H1 (cell line): Measurements from ENCODE around the gene FCRL2. TPM values are rescaled to one million over a fixed set of nuclear protein-coding genes. Genes with fewer than 3 reads are reported as not detected.

Experiments used
- CTCF ChIA-PET: fragments of 300-600 bp; sonication (Branson Sonifier 250); formaldehyde crosslinking; loops from one replicate; lab custom pipeline; 2021; ENCODE audit not compliant: partially characterized antibody; lab: Charles Lee
- POLR2A ChIA-PET: fragments of 300-600 bp; sonication (Branson Sonifier 250); formaldehyde crosslinking; loops from one replicate; lab custom pipeline; 2021; ENCODE audit warnings: inconsistent platforms; ENCODE audit not compliant: partially characterized antibody; lab: Charles Lee
- DNase-seq, 2 experiments: peaks; one replicate each; pipeline versions ENCODE4 v3.0.0 to v3.0.0-alpha.2; 2010 to 2022; ENCODE audit warnings: low spot score in 2 of 2, low read depth in 1 of 2, mixed read lengths in 1 of 2
- FAIRE-seq: peaks from 2 replicates; lab custom pipeline; 2011; peaks lifted over from hg19 to GRCh38; lab: Jason Lieb, UNC
- H2AFZ ChIP-seq: 2 replicates; pipeline ENCODE4 v1.8.1; 2012; ENCODE audit warnings: low read length, inconsistent platforms
- H2AK5ac ChIP-seq: 2 replicates; pipeline ENCODE4 v1.6.1; 2013; ENCODE audit warnings: low read depth, low read length
- H2BK120ac ChIP-seq: replicated peaks from 2 replicates; pipeline ENCODE3; 2013; ENCODE audit warnings: low read depth, low read length, inconsistent platforms
- H2BK12ac ChIP-seq: 2 replicates; pipeline ENCODE4 v1.6.1; 2013; ENCODE audit warnings: low read depth, low read length
- H2BK15ac ChIP-seq: 2 replicates; pipeline ENCODE4 v1.6.1; 2013; ENCODE audit warnings: low read length
- H2BK20ac ChIP-seq: 2 replicates; pipeline ENCODE4 v1.6.1; 2013; ENCODE audit warnings: low read length
- H2BK5ac ChIP-seq: 2 replicates; pipeline ENCODE4 v1.6.1; 2013; ENCODE audit warnings: low read depth, low read length
- H3K14ac ChIP-seq: 2 replicates; pipeline ENCODE4 v1.6.1; 2013; ENCODE audit warnings: inconsistent platforms; ENCODE audit not compliant: insufficient read length
- H3K18ac ChIP-seq: 2 replicates; pipeline ENCODE4 v1.6.1; 2013; ENCODE audit warnings: low read length; ENCODE audit errors: extremely low read depth
- H3K23ac ChIP-seq: 2 replicates; pipeline ENCODE4 v1.6.1; 2013; ENCODE audit warnings: inconsistent platforms; ENCODE audit not compliant: insufficient read length
- H3K23me2 ChIP-seq: 2 replicates; pipeline ENCODE4 v1.6.1; 2013; ENCODE audit warnings: low read depth, low read length
- H3K27ac ChIP-seq: 2 replicates; pipeline ENCODE4 v1.6.1; 2011; ENCODE audit warnings: low read depth, low read length, inconsistent platforms
- H3K27me3 ChIP-seq, 4 experiments: replicated peaks in 1 of 4; 1 replicate in 1 of 4; 2 replicates in 3 of 4; pipeline versions ENCODE4 v1.6.1 to v1.8.1; 2011 to 2013; ENCODE audit warnings: low read length in 3 of 4, mild to moderate bottlenecking in 3 of 4, inconsistent platforms in 2 of 4, mixed read lengths in 2 of 4, moderate library complexity in 1 of 4; ENCODE audit not compliant: control insufficient read depth in 3 of 4, insufficient read depth in 3 of 4; ENCODE audit errors: extremely low read depth in 1 of 4
- H3K36me3 ChIP-seq, 4 experiments: 2 replicates each; pipeline versions ENCODE4 v1.6.1 to v1.8.1; 2011 to 2013; ENCODE audit warnings: mild to moderate bottlenecking in 4 of 4, low read length in 3 of 4, moderate library complexity in 2 of 4, control low read depth in 1 of 4, inconsistent platforms in 1 of 4; ENCODE audit not compliant: insufficient read depth in 4 of 4, control insufficient read depth in 2 of 4
- H3K4ac ChIP-seq: replicated peaks from 2 replicates; pipeline ENCODE3; 2013; ENCODE audit warnings: low read length, low read depth, mixed read lengths, inconsistent platforms; ENCODE audit not compliant: insufficient read length
- H3K4me1 ChIP-seq, 4 experiments: replicated peaks in 1 of 4; 1 replicate in 1 of 4; 2 replicates in 3 of 4; pipeline versions ENCODE4 v1.6.1 to v1.8.1; 2011 to 2013; ENCODE audit warnings: low read length in 3 of 4, inconsistent platforms in 2 of 4, mixed read lengths in 1 of 4; ENCODE audit not compliant: insufficient read depth in 4 of 4, control insufficient read depth in 3 of 4
- H3K4me2 ChIP-seq, 2 experiments: 2 replicates each; pipeline versions ENCODE4 v1.6.1 to v1.8.1; 2011 to 2013; ENCODE audit warnings: low read depth in 2 of 2, low read length in 2 of 2, control low read depth in 1 of 2, inconsistent platforms in 1 of 2, mild to moderate bottlenecking in 1 of 2; ENCODE audit not compliant: insufficient read depth in 1 of 2
- H3K4me3 ChIP-seq, 4 experiments: fragments of 200-600, 300-600 bp in 1 of 4; sonication (generic), shearing (Covaris generic), sonication (Bioruptor Twin) in 1 of 4; 2 replicates each; pipeline versions ENCODE4 v1.5.1 to v1.8.1; 2011 to 2016; ENCODE audit warnings: low read length in 4 of 4, low read depth in 3 of 4, control low read depth in 2 of 4, inconsistent platforms in 2 of 4, mild to moderate bottlenecking in 2 of 4, mixed read lengths in 1 of 4, moderate library complexity in 1 of 4; ENCODE audit not compliant: insufficient read depth in 2 of 4; ENCODE audit errors: extremely low read depth in 1 of 4
- H3K56ac ChIP-seq: replicated peaks from 2 replicates; pipeline ENCODE3; 2013; ENCODE audit warnings: low read depth, mild to moderate bottlenecking, mixed read lengths, low read length, inconsistent platforms; ENCODE audit not compliant: insufficient read length
- H3K79me1 ChIP-seq: 2 replicates; pipeline ENCODE4 v1.6.1; 2013; ENCODE audit warnings: low read depth, low read length, control low read depth
- H3K79me2 ChIP-seq, 2 experiments: 2 replicates each; pipeline versions ENCODE4 v1.6.1 to v1.8.1; 2012 to 2013; ENCODE audit warnings: low read length in 2 of 2, mild to moderate bottlenecking in 2 of 2, inconsistent platforms in 1 of 2; ENCODE audit not compliant: insufficient read depth in 2 of 2, control insufficient read depth in 1 of 2
- H3K9ac ChIP-seq, 4 experiments: replicated peaks in 1 of 4; 1 replicate in 1 of 4; 2 replicates in 3 of 4; pipeline versions ENCODE4 v1.6.1 to v1.8.1; 2011 to 2013; ENCODE audit warnings: low read depth in 3 of 4, low read length in 3 of 4, control low read depth in 2 of 4, mild to moderate bottlenecking in 2 of 4, moderate library complexity in 2 of 4, inconsistent platforms in 1 of 4; ENCODE audit errors: extremely low read depth in 1 of 4
- H3K9me3 ChIP-seq, 2 experiments: 2 replicates each; pipeline versions ENCODE4 v1.6.1 to v1.8.1; 2012 to 2013; ENCODE audit warnings: mild to moderate bottlenecking in 2 of 2, moderate library complexity in 2 of 2, control low read depth in 1 of 2, inconsistent platforms in 1 of 2, low read depth in 1 of 2, low read length in 1 of 2, mixed read lengths in 1 of 2; ENCODE audit not compliant: insufficient read depth in 2 of 2
- H4K20me1 ChIP-seq, 2 experiments: replicated peaks in 1 of 2; 2 replicates each; pipeline versions ENCODE3 to v1.8.1; 2011 to 2013; ENCODE audit warnings: inconsistent platforms in 2 of 2, low read length in 2 of 2, mild to moderate bottlenecking in 1 of 2; ENCODE audit not compliant: insufficient read depth in 2 of 2, control insufficient read depth in 1 of 2
- H4K5ac ChIP-seq: 2 replicates; pipeline ENCODE4 v1.6.1; 2013; ENCODE audit warnings: low read length, low read depth, mixed read lengths, inconsistent platforms; ENCODE audit not compliant: insufficient read length
- H4K8ac ChIP-seq: 2 replicates; pipeline ENCODE4 v1.8.0; 2013; ENCODE audit warnings: mild to moderate bottlenecking, moderate library complexity, low read length, inconsistent platforms; ENCODE audit not compliant: insufficient read depth; ENCODE audit errors: extremely low read depth
- H4K91ac ChIP-seq: replicated peaks from 2 replicates; pipeline ENCODE3; 2013; ENCODE audit warnings: low read length, mixed read lengths, inconsistent platforms; ENCODE audit not compliant: insufficient read length
- HDAC6 ChIP-seq: IDR thresholded peaks from one replicate; pipeline ENCODE4 v1.7.1; 2012; ENCODE audit warnings: low read depth, mild to moderate bottlenecking, inconsistent platforms, low read length, moderate library complexity
- NANOG ChIP-seq: IDR thresholded peaks from 2 replicates; pipeline ENCODE4 v1.6.1; 2011; ENCODE audit warnings: low read length, low read depth, mild to moderate bottlenecking, inconsistent platforms; ENCODE audit not compliant: insufficient read depth, poor library complexity, severe bottlenecking
- POU5F1 ChIP-seq: IDR thresholded peaks from 2 replicates; pipeline ENCODE4 v1.6.1; 2011; ENCODE audit warnings: low read depth, mild to moderate bottlenecking, low read length, moderate library complexity
- SP4 ChIP-seq: IDR thresholded peaks from 2 replicates; pipeline ENCODE4 v1.6.1; 2012; ENCODE audit warnings: low read length, inconsistent platforms
- TBP ChIP-seq: IDR thresholded peaks from 2 replicates; pipeline ENCODE4 v1.6.1; 2011; ENCODE audit warnings: low read depth, low read length, improper control_type of control experiment
- ZNF274 ChIP-seq: IDR thresholded peaks from 2 replicates; pipeline ENCODE4 v1.7.0; 2012; ENCODE audit warnings: low read length, borderline replicate concordance; ENCODE audit errors: extremely low read depth
- WGBS, 2 experiments: shearing (Covaris generic) in 1 of 2; methylation state at CpG; one replicate each; pipeline versions ENCODE4 v1.1.6 to v1.1.7; 2013 to 2015; ENCODE audit warnings: low lambda C conversion rate in 2 of 2, mixed read lengths in 2 of 2, inconsistent platforms in 1 of 2, low coverage in 1 of 2, missing lambda C conversion rate in 1 of 2; ENCODE audit not compliant: insufficient replicate concordance in 2 of 2, insufficient coverage in 1 of 2, insufficient read length in 1 of 2; ENCODE audit errors: extremely low coverage in 1 of 2, missing lambda C conversion rate in 1 of 2; 5-methylcytosine and 5-hydroxymethylcytosine counted together
- polyA plus RNA-seq, 7 experiments: library from polyadenylated mRNA; depleted of rRNA in 3 of 7; stranded (reverse) in 5 of 7; unstranded in 2 of 7; fragments of >200 nt in 5 of 7; fragments of 200-250 nt in 2 of 7; gene quantifications; 1 replicate in 5 of 7; 2 replicates in 1 of 7; 4 replicates in 1 of 7; pipeline versions ENCODE4 v1.2.1 to v1.2.3, GENCODE V29; 2011 to 2013; ENCODE audit warnings: missing spikeins in 2 of 7, mixed read lengths in 2 of 7
- total RNA-seq: library from RNA; stranded (reverse); fragmentation: NEBNext Ultra II Directional; extraction: Animal tissue kit (Norgen Biotek cat#: 25700); gene quantifications from 2 replicates; pipeline ENCODE4 v1.2.1, GENCODE V29; 2021

The FCRL2 gene
- total and polyA plus RNA-seq, 2 of the 8 experiments (the other 6 are each of a cell fraction or from before 2014, with no cell fraction given) = not detected

GRCh38 chr1:157697781-157698569 is 79.0 kb downstream of the FCRL2 start:
- H2AK5ac ChIP-seq = no peak overlapping the region
- H4K20me1 ChIP-seq = no peaks in the 10 kb centered on the region
- H3K4me2 ChIP-seq = no peak overlapping the region
- H2BK15ac ChIP-seq = no peak overlapping the region
- H3K79me2 ChIP-seq = no peaks in the 10 kb centered on the region
- no peak overlapping the region for H3K27ac ChIP-seq
- CTCF ChIA-PET = interaction anchor here (2.5 kb wide), 1 partner anchor 117 kb away, joined by 7 read pairs; no protein-coding TSS in a partner anchor
- no peak overlapping the region for H3K14ac ChIP-seq
- H2BK20ac ChIP-seq = no peak overlapping the region
- no peak overlapping the region for H4K8ac ChIP-seq
- H3K23ac ChIP-seq = no peak overlapping the region
- no peak overlapping the region for H2BK12ac ChIP-seq
- WGBS, 2 experiments = 83% methylated on average over 4 of the region's 4 CpGs; no CpG with 5 or more reads in 1 of the 2 experiments
- no peak for TF ChIP-seq TBP
- no peak for TF ChIP-seq NANOG
- TF ChIP-seq HDAC6 = no peak
- no peak for TF ChIP-seq SP4
- TF ChIP-seq ZNF274 = no peak
- TF ChIP-seq POU5F1 = no peak
- H3K4ac ChIP-seq = no peak overlapping the region
- POLR2A ChIA-PET = no interaction called here
- DNase-seq (no peak), FAIRE-seq (no peak)
- H3K4me1 ChIP-seq = no peaks in the 10 kb centered on the region
- H3K4me3 ChIP-seq = no peak overlapping the region
- H2AFZ ChIP-seq = no peak overlapping the region
- no peaks in the 10 kb centered on the region for H3K36me3 ChIP-seq
- no peak overlapping the region for H4K91ac ChIP-seq
- no peaks in the 10 kb centered on the region for H3K79me1 ChIP-seq
- H3K56ac ChIP-seq = no peak overlapping the region
- H3K27me3 ChIP-seq = no peaks in the 10 kb centered on the region; a peak in 1 of 7 replicates
- H4K5ac ChIP-seq = no peak overlapping the region
- no peak overlapping the region for H3K18ac ChIP-seq
- no peaks in the 10 kb centered on the region for H3K9me3 ChIP-seq
- H3K9ac ChIP-seq = no peak overlapping the region
- no peak overlapping the region for H2BK120ac ChIP-seq
- H3K23me2 ChIP-seq = no peaks in the 10 kb centered on the region
- no peak overlapping the region for H2BK5ac ChIP-seq
